HCT116 (cell line): ENCODE results near the gene HOXC6. TPM values are rescaled to one million over a fixed set of nuclear protein-coding genes. Genes with fewer than 3 reads are reported as not detected.
A peak's percentile ranks its signal among the peaks of the same experiment; 100 is the strongest.

Experiments used
- ATAC-seq: fragments of 200-7000 bp; cut with Tn5 transposase; 2 replicates; pipeline ENCODE4 v1.9.1; 2020; ENCODE audit warnings: mild to moderate bottlenecking, moderate library complexity
- BruUV-seq: library from RNA; stranded (reverse); fragments of 400-500 nt; replicated peaks from 2 replicates; lab custom pipeline; 2021; lab: Mats Ljungman, UMichigan
- CTCF ChIA-PET: fragments of 300-600 bp; sonication (Branson Sonifier 250); formaldehyde crosslinking; loops from one replicate; lab custom pipeline; 2021; ENCODE audit warnings: antibody characterized with exemption; lab: Charles Lee
- POLR2A ChIA-PET: fragments of 300-600, 350-600 bp; sonication (Branson Sonifier 250); formaldehyde crosslinking; loops from one replicate; lab custom pipeline; 2021; ENCODE audit warnings: antibody characterized with exemption; lab: Charles Lee
- RAD21 ChIA-PET, 2 experiments: fragments of 300-600 bp; sonication (Branson Sonifier 250); formaldehyde crosslinking; loops; one replicate each; lab custom pipeline; 2023; ENCODE audit warnings: low total read pairs in 2 of 2; ENCODE audit not compliant: uncharacterized antibody in 2 of 2, unreplicated experiment in 2 of 2, low non-redundant PET in 1 of 2; lab: Charles Lee
- DNase-seq: peaks from one replicate; pipeline ENCODE4 v3.0.0-alpha.2; 2010; ENCODE audit warnings: low read depth, low spot score
- H2AFZ ChIP-seq: fragments of 200-600 bp; shearing (Covaris generic), sonication (generic); 2 replicates; pipeline ENCODE4 v1.6.1; 2017; ENCODE audit warnings: low read depth, mixed run types, mixed read lengths, antibody characterized with exemption, low read length; ENCODE audit not compliant: poor library complexity, severe bottlenecking
- H3K27ac ChIP-seq: 2 replicates; pipeline ENCODE4 v1.5.1; 2012; ENCODE audit warnings: low read depth, low read length
- H3K27me3 ChIP-seq: fragments of 200-600 bp; sonication (generic); 2 replicates; pipeline ENCODE4 v1.6.1; 2016; ENCODE audit warnings: mixed run types, low read length, mixed read lengths; ENCODE audit not compliant: insufficient read depth
- H3K36me3 ChIP-seq, 2 experiments: fragments of 200-500 bp in 1 of 2; fragments of 200-600 bp in 1 of 2; sonication (Bioruptor generic) in 1 of 2; sonication (generic) in 1 of 2; 2 replicates each; pipeline versions ENCODE4 v1.5.1 to v1.6.1; 2014 to 2016; ENCODE audit warnings: low read length in 2 of 2, inconsistent platforms in 1 of 2, mixed read lengths in 1 of 2, mixed run types in 1 of 2; ENCODE audit not compliant: insufficient read depth in 2 of 2, control insufficient read depth in 1 of 2
- H3K4me1 ChIP-seq, 2 experiments: fragments of 200-600 bp in 1 of 2; sonication (generic) in 1 of 2; 2 replicates each; pipeline versions ENCODE4 v1.5.1 to v1.6.1; 2012 to 2017; ENCODE audit warnings: low read length in 2 of 2, inconsistent platforms in 1 of 2, mild to moderate bottlenecking in 1 of 2, mixed read lengths in 1 of 2, mixed run types in 1 of 2, moderate library complexity in 1 of 2; ENCODE audit not compliant: insufficient read depth in 2 of 2, control insufficient read depth in 1 of 2
- H3K4me2 ChIP-seq: fragments of 200-600 bp; sonication (generic); 2 replicates; pipeline ENCODE4 v1.6.1; 2017; ENCODE audit warnings: mixed run types, low read length, mixed read lengths
- H3K4me3 ChIP-seq, 2 experiments: fragments of 200-600 bp in 1 of 2; sonication (generic) in 1 of 2; replicated peaks in 1 of 2; 2 replicates each; pipeline ENCODE4 v1.5.1; 2011 to 2016; ENCODE audit warnings: low read length in 2 of 2, control low read depth in 1 of 2, low read depth in 1 of 2, mild to moderate bottlenecking in 1 of 2, mixed read lengths in 1 of 2, mixed run types in 1 of 2
- H3K79me2 ChIP-seq: fragments of 200-600 bp; sonication (generic); 2 replicates; pipeline ENCODE4 v1.6.1; 2017; ENCODE audit warnings: mild to moderate bottlenecking, mixed run types, low read length, moderate library complexity, mixed read lengths; ENCODE audit not compliant: insufficient read depth
- H3K9ac ChIP-seq: fragments of 200-600 bp; sonication (generic); 2 replicates; pipeline ENCODE4 v1.6.1; 2016; ENCODE audit warnings: low read length, mixed read lengths
- H3K9me2 ChIP-seq: fragments of 200-600 bp; sonication (generic), shearing (Covaris generic); 2 replicates; pipeline ENCODE4 v1.6.1; 2017; ENCODE audit warnings: mixed run types, mild to moderate bottlenecking, moderate library complexity; ENCODE audit not compliant: insufficient read depth
- H3K9me3 ChIP-seq, 2 experiments: fragments of 200-500 bp in 1 of 2; fragments of 200-600 bp in 1 of 2; sonication (Bioruptor generic) in 1 of 2; sonication (generic) in 1 of 2; 2 replicates each; pipeline ENCODE4 v1.6.1; 2014 to 2017; ENCODE audit warnings: low read length in 2 of 2, mixed read lengths in 2 of 2, inconsistent platforms in 1 of 2, low read depth in 1 of 2, mild to moderate bottlenecking in 1 of 2, mixed run types in 1 of 2, moderate library complexity in 1 of 2; ENCODE audit not compliant: control insufficient read depth in 1 of 2, insufficient read depth in 1 of 2
- H4K20me1 ChIP-seq: fragments of 200-600 bp; sonication (generic), shearing (Covaris generic); 2 replicates; pipeline ENCODE4 v1.6.1; 2017; ENCODE audit warnings: mixed run types, mild to moderate bottlenecking, moderate library complexity; ENCODE audit not compliant: insufficient read depth
- ATF3 ChIP-seq: IDR thresholded peaks from 2 replicates; pipeline ENCODE4 v1.6.1; 2012
- CBX3 ChIP-seq: IDR thresholded peaks from 2 replicates; pipeline ENCODE4 v1.6.1; 2012; ENCODE audit warnings: low read depth
- CEBPB ChIP-seq: IDR thresholded peaks from 2 replicates; pipeline ENCODE4 v1.6.1; 2012; ENCODE audit warnings: low read depth
- CTCF ChIP-seq, 3 experiments: fragments of 200-600 bp in 1 of 3; sonication (generic) in 1 of 3; IDR thresholded peaks in 2 of 3; conservative IDR thresholded peaks in 1 of 3; 2 replicates each; pipeline ENCODE4 v1.5.1; 2012 to 2017; ENCODE audit warnings: low read depth in 2 of 3, low read length in 2 of 3, antibody characterized with exemption in 1 of 3, borderline replicate concordance in 1 of 3, control low read depth in 1 of 3, mild to moderate bottlenecking in 1 of 3, mixed read lengths in 1 of 3, mixed run types in 1 of 3, moderate library complexity in 1 of 3; ENCODE audit not compliant: insufficient read depth in 1 of 3
- EGR1 ChIP-seq: IDR thresholded peaks from 2 replicates; pipeline ENCODE4 v1.6.1; 2012; ENCODE audit warnings: low read depth
- EZH2 ChIP-seq: fragments of 200-600 bp; sonication (generic); IDR thresholded peaks from 2 replicates; pipeline ENCODE4 v1.6.1; 2017; ENCODE audit warnings: antibody characterized with exemption, mixed run types
- MAX ChIP-seq: IDR thresholded peaks from 2 replicates; pipeline ENCODE4 v1.6.1; 2012
- POLR2A ChIP-seq: IDR thresholded peaks from 2 replicates; pipeline ENCODE4 v1.7.0; 2011; ENCODE audit warnings: borderline replicate concordance; ENCODE audit not compliant: insufficient read depth, insufficient read length; ENCODE audit errors: extremely low read depth
- POLR2AphosphoS5 ChIP-seq: IDR thresholded peaks from 2 replicates; pipeline ENCODE4 v1.6.1; 2011; ENCODE audit warnings: mild to moderate bottlenecking, low read depth, low read length, moderate library complexity
- RAD21 ChIP-seq: IDR thresholded peaks from 2 replicates; pipeline ENCODE4 v1.6.1; 2012; ENCODE audit warnings: low read depth, mild to moderate bottlenecking
- SP1 ChIP-seq: IDR thresholded peaks from 2 replicates; pipeline ENCODE4 v1.6.1; 2012; ENCODE audit warnings: low read depth
- SRF ChIP-seq: IDR thresholded peaks from 2 replicates; pipeline ENCODE4 v1.6.1; 2012; ENCODE audit warnings: low read depth
- YY1 ChIP-seq: IDR thresholded peaks from 2 replicates; pipeline ENCODE4 v1.6.1; 2011; ENCODE audit warnings: low read length, low read depth, moderate library complexity, mild to moderate bottlenecking; ENCODE audit not compliant: insufficient replicate concordance; ENCODE audit errors: extremely low read depth
- ZBTB33 ChIP-seq: IDR thresholded peaks from 2 replicates; pipeline ENCODE4 v1.6.1; 2011; ENCODE audit warnings: mild to moderate bottlenecking, low read length, moderate library complexity; ENCODE audit not compliant: insufficient replicate concordance; ENCODE audit errors: extremely low read depth
- ZFX ChIP-seq: fragments of 450-650 bp; IDR thresholded peaks from 2 replicates; pipeline ENCODE4 v1.6.1; 2017
- ZNF274 ChIP-seq: fragments of 200-500 bp; sonication (Bioruptor generic); IDR thresholded peaks from 2 replicates; pipeline ENCODE4 v1.6.1; 2014; ENCODE audit warnings: mild to moderate bottlenecking, low read depth, low read length, inconsistent platforms
- intact Hi-C: fragments of 100-400 bp; cut with micrococcal nuclease; formaldehyde crosslinking; loops from 2 replicates; pipeline ENCODE4 v1.10.0; 2022
- total RNA-seq: library from RNA; stranded (reverse); gene quantifications from one replicate; pipeline ENCODE4 v1.2.1, GENCODE V29; 2021; ENCODE audit not compliant: unreplicated experiment

The HOXC6 gene
- total RNA-seq, 1 experiment from 2014 or later, result 3.1 TPM

GRCh38 chr12:54024127-54024526, 4.1 kb upstream of the HOXC6 start:
- ChIA-PET CTCF (interaction anchor here (1.5 to 5.3 kb wide), 4 partner anchors 8 to 177 kb away, joined by 3 to 38 read pairs (median 6); partner anchors contain the start of genes HOXC5 and HOXC9), RAD21 (no interaction called here), POLR2A (interaction anchor here (0.6 kb wide), 1 partner anchor 30 kb away, joined by 8 read pairs; no protein-coding TSS in a partner anchor)
- DNase-seq (no peak), ATAC-seq (peak; percentile 57)
- H3K79me2 ChIP-seq, result no peaks in the 10 kb centered on the region
- no peaks in the 10 kb centered on the region for H4K20me1 ChIP-seq
- H3K4me3 ChIP-seq, result no peak overlapping the region
- no peaks in the 10 kb centered on the region for H3K9me2 ChIP-seq
- intact Hi-C loops, result no loop called here
- no peaks in the 10 kb centered on the region for H3K27me3 ChIP-seq
- no peak overlapping the region for H2AFZ ChIP-seq
- no peak for TF ChIP-seq RAD21
- TF ChIP-seq POLR2AphosphoS5, result no peak
- no peak for TF ChIP-seq SP1
- TF ChIP-seq ZFX, result no peak
- no peak for TF ChIP-seq CBX3
- no peak for TF ChIP-seq YY1
- TF ChIP-seq ATF3, result no peak
- no peak for TF ChIP-seq POLR2A
- no peak for TF ChIP-seq SRF
- no peak for TF ChIP-seq CEBPB
- TF ChIP-seq EGR1, result no peak
- no peak for TF ChIP-seq CTCF (IDR thresholded peaks at IDR 0.05 in 2 of 3, conservative IDR thresholded peaks at IDR 0.05 in 1 of 3; ENCODE audit: borderline replicate concordance in 1 of 3, insufficient read depth in 1 of 3, low read depth in 2 of 3, low read length in 2 of 3)
- TF ChIP-seq MAX, result no peak
- TF ChIP-seq ZBTB33, result no peak
- no peak for TF ChIP-seq ZNF274
- no peak for TF ChIP-seq EZH2
- no peak overlapping the region for H3K27ac ChIP-seq
- no peak overlapping the region for H3K9ac ChIP-seq
- H3K9me3 ChIP-seq, result no peaks in the 10 kb centered on the region
- H3K4me1 ChIP-seq, result peaks cover 13 to 23% of the 10 kb centered on the region in 2 experiments; a peak in 3 of 4 replicates
- H3K4me2 ChIP-seq, result no peak overlapping the region
- H3K36me3 ChIP-seq, result no peaks in the 10 kb centered on the region
- BruUV-seq, result no TSS peak
